ENCODE results near the gene POPDC2.

DNA sequence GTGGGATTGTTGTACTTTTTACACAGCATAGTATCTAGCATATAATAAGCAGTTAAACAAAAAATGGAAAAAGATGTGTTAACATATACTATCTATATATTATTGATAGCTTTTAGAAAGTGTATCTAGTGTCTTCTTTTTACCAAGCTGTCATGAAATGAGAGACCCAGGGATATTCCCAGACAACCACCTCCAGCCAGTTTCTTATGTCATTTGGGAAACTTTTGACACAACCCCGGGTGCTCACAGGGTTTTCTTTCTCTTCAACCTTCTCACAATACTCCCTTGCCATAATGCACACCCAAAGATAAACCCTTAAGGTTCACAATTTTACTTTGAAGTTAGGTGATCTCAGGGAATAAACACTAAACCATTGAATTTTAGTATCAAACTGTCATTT lies 67.5 kb downstream of the POPDC2 start:
- TF ChIP-seq EZH2 (IDR thresholded peaks at IDR 0.05) (no peak), POLR2AphosphoS5 (IDR thresholded peaks at IDR 0.05; ENCODE audit: borderline replicate concordance, low read depth, low read length) (no peak)

Measured in SK-N-MC (cell line).